NAMALWA (cell line): ENCODE results near the gene METRNL.

Experiments
- DNase-seq: peaks from one replicate; pipeline ENCODE4 v3.0.0-alpha.2; 2015; ENCODE audit warnings: low spot score

Gene METRNL

GRCh38 chr17:83142619-83143018 lies 63.2 kb downstream of the METRNL start:
- no peak for DNase-seq

GRCh38 chr17:83143817-83144231 lies 64.4 kb downstream of the METRNL start:
- DNase-seq, result no peak
